Activated CD8-positive, alpha-beta memory T cell treated with anti-CD3 and anti-CD28 coated beads for 36 hours (primary cell): ENCODE data around the gene SMIM10L2A. TPM values are rescaled to one million over a fixed set of nuclear protein-coding genes. Genes with fewer than 3 reads are reported as not detected.
"Not testable (repeated sequence)": the region's sequence is repeated elsewhere in the genome, so short reads cannot be mapped to it uniquely, and the experiment has no call there.

Experiments used
- CTCF ChIA-PET: fragments of 350-600 bp; sonication (Branson Sonifier 250); formaldehyde crosslinking; loops from one replicate; lab custom pipeline; 2021; ENCODE audit warnings: antibody characterized with exemption; lab: Charles Lee
- POLR2A ChIA-PET: fragments of 350-600 bp; sonication (Branson Sonifier 250); formaldehyde crosslinking; loops from one replicate; lab custom pipeline; 2021; ENCODE audit warnings: antibody characterized with exemption; lab: Charles Lee
- total RNA-seq, 2 experiments: library from RNA; stranded (reverse); gene quantifications; one replicate each; pipeline ENCODE4 v1.2.3, GENCODE V29; 2021

SMIM10L2A gene
- total RNA-seq, 2 experiments from 2014 or later: 0.38 to 0.61 TPM

GRCh38 chrX:135437867-135438733, 16.4 kb downstream of the SMIM10L2A start:
- CTCF ChIA-PET: no interaction called here
- POLR2A ChIA-PET: no interaction called here

- POLR2A ChIA-PET: no interaction called here
- CTCF ChIA-PET: no interaction called here
These were observed 16.9 kb downstream of the SMIM10L2A start for GRCh38 chrX:135438734-135439043.

GRCh38 chrX:135449637-135450550, 28.1 kb downstream of the SMIM10L2A start:
- POLR2A ChIA-PET: interaction anchor here (0.6 kb wide), 1 partner anchor 547 kb away, joined by 5 read pairs; no protein-coding TSS in a partner anchor

GRCh38 chrX:135453381-135453780, 31.6 kb downstream of the SMIM10L2A start:
- ChIA-PET POLR2A (no interaction called here), CTCF (no interaction called here)

More at GRCh38 chrX:135449637-135450550, 28.1 kb downstream of the SMIM10L2A start:
- CTCF ChIA-PET: interaction anchor here (1.7 kb wide), 1 partner anchor 14 kb away, joined by 4 read pairs; no protein-coding TSS in a partner anchor

GRCh38 chrX:135454816-135455215, 33.1 kb downstream of the SMIM10L2A start:
- POLR2A ChIA-PET: no interaction called here
- CTCF ChIA-PET: no interaction called here

- CTCF ChIA-PET, POLR2A ChIA-PET: not testable (repeated sequence)
These were observed 40.0 kb downstream of the SMIM10L2A start for GRCh38 chrX:135461756-135462155.

- CTCF ChIA-PET: interaction anchor here (0.8 to 1.3 kb wide), 2 partner anchors 15 to 138 kb away, joined by 3 to 4 read pairs; no protein-coding TSS in a partner anchor
- POLR2A ChIA-PET: no interaction called here
These were observed 42.2 kb downstream of the SMIM10L2A start for GRCh38 chrX:135463937-135464336.

- CTCF ChIA-PET: no interaction called here
These were observed 54.6 kb downstream of the SMIM10L2A start for GRCh38 chrX:135476378-135476777.

GRCh38 chrX:135477576-135477975, 55.8 kb downstream of the SMIM10L2A start:
- ChIA-PET CTCF (no interaction called here), POLR2A (no interaction called here)

More at GRCh38 chrX:135476378-135476777, 54.6 kb downstream of the SMIM10L2A start:
- POLR2A ChIA-PET: no interaction called here

Other genes starting within 250 kb of the SMIM10L2A start
- not detected for gene ETDA, start 169.9 kb upstream of the SMIM10L2A start, total RNA-seq
- gene ETDC, start 112.5 kb upstream of the SMIM10L2A start, total RNA-seq: not detected
- 1 to 10 TPM; 4.6 to 5.1 TPM for gene ZNF75D, start 77.8 kb upstream of the SMIM10L2A start, total RNA-seq
- gene ZNF449, start 77.1 kb upstream of the SMIM10L2A start, total RNA-seq: 1 to 10 TPM; 1.1 to 1.2 TPM
- 10 to 100 TPM; 19.1 to 19.4 TPM for gene INTS6L, start 98.7 kb downstream of the SMIM10L2A start, total RNA-seq